Stimulated activated memory B cell treated with anti-CD40 and anti-IgM and Interleukin-4, amounts not matched to agents 10 μg/mL and 1 μg/mL and 100 μg/mL, for 72 hours (primary cell): ENCODE measurements around the gene RNF220.

Source experiments
- ATAC-seq: fragments of 150-1000 bp; cut with Tn5 transposase; 2 replicates; pipeline ENCODE4 v1.10.0; 2021
- H3K27ac Mint-ChIP-seq: one replicate; pipeline ENCODE4 v1.8.0; 2022; ENCODE audit warnings: mild to moderate bottlenecking, mixed read lengths
- H3K27me3 Mint-ChIP-seq: one replicate; pipeline ENCODE4 v1.8.0; 2022; ENCODE audit warnings: mixed read lengths
- H3K36me3 Mint-ChIP-seq: one replicate; pipeline ENCODE4 v1.8.0; 2022; ENCODE audit warnings: mixed read lengths
- H3K4me1 Mint-ChIP-seq: one replicate; pipeline ENCODE4 v1.8.0; 2022; ENCODE audit warnings: mixed read lengths
- H3K4me3 Mint-ChIP-seq: one replicate; pipeline ENCODE4 v1.8.0; 2022; ENCODE audit warnings: mild to moderate bottlenecking, moderate library complexity, mixed read lengths
- H3K9me3 Mint-ChIP-seq: one replicate; pipeline ENCODE4 v1.8.0; 2022; ENCODE audit warnings: mixed read lengths

RNF220 gene

GRCh38 chr1:44616991-44617702 lies 212.1 kb downstream of the RNF220 start:
- Mint-ChIP-seq H3K27ac (no peak overlapping the region), H3K36me3 (no peaks in the 10 kb centered on the region), H3K4me3 (no peak overlapping the region), H3K27me3 (peaks cover 17% of the 10 kb centered on the region), H3K9me3 (no peaks in the 10 kb centered on the region), H3K4me1 (no peaks in the 10 kb centered on the region)
- no peak for ATAC-seq

- no peaks in the 10 kb centered on the region for H3K36me3 Mint-ChIP-seq
- ATAC-seq = no peak
- peaks cover 17% of the 10 kb centered on the region for H3K27me3 Mint-ChIP-seq
These were observed 212.6 kb downstream of the RNF220 start for GRCh38 chr1:44617703-44618029.

GRCh38 chr1:44619261-44619900 lies 214.3 kb downstream of the RNF220 start:
- no peaks in the 10 kb centered on the region for H3K36me3 Mint-ChIP-seq
- H3K27ac Mint-ChIP-seq = no peak overlapping the region
- no peak overlapping the region for H3K4me3 Mint-ChIP-seq
- ATAC-seq = no peak
- H3K4me1 Mint-ChIP-seq = no peaks in the 10 kb centered on the region
- H3K27me3 Mint-ChIP-seq = peaks cover 17% of the 10 kb centered on the region
- H3K9me3 Mint-ChIP-seq = no peaks in the 10 kb centered on the region

More at GRCh38 chr1:44617703-44618029, 212.6 kb downstream of the RNF220 start:
- H3K9me3 Mint-ChIP-seq = no peaks in the 10 kb centered on the region
- H3K27ac Mint-ChIP-seq = no peak overlapping the region
- no peak overlapping the region for H3K4me3 Mint-ChIP-seq
- H3K4me1 Mint-ChIP-seq = no peaks in the 10 kb centered on the region

DNA sequence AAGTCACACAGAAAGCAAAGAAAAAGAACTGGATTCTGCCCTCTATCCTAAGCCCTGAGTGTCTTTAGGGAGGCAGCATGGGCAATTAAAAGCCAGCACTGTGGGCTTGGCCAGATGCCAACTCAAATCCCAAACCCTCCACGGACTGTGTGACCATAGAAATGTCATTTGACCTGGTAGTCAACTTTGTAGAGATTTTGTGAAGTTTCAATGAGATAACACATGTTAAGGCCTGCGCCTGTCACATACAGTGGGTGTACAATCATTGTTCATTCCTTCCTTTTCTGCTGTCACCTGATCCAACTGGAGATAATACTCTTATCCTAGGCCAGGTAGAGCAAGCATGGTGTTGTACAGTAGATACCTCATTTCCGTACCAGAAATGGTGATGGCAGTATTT lies 215.0 kb downstream of the RNF220 start:
- peaks cover 17% of the 10 kb centered on the region for H3K27me3 Mint-ChIP-seq
- no peaks in the 10 kb centered on the region for H3K9me3 Mint-ChIP-seq
- no peaks in the 10 kb centered on the region for H3K4me1 Mint-ChIP-seq
- no peak overlapping the region for H3K4me3 Mint-ChIP-seq
- ATAC-seq = no peak
- H3K36me3 Mint-ChIP-seq = no peaks in the 10 kb centered on the region
- H3K27ac Mint-ChIP-seq = no peak overlapping the region

DNA sequence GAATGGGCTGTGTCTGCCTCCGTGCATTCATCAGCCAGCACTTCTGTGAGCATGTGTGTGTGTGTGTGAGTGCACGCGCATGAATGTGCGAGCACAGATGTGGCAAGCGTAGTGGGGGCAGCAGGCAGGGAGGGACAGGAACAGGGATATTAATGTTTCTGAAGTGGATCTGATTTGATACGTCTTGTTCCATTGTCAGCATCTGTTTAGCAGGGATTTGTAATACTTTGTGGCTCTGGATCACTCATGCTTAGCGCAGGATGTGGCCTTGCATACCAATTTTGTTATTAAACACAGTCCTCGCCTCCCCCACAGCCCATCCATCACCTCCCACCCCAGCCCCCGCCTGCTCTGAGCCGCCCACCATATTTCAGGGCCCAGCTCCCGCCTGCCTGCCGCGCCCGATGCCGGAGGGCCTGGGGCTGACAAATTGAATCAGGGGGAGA lies 216.8 kb downstream of the RNF220 start:
- Mint-ChIP-seq H3K4me3 (no peak overlapping the region), H3K27me3 (peaks cover 17% of the 10 kb centered on the region), H3K4me1 (no peaks in the 10 kb centered on the region), H3K9me3 (no peaks in the 10 kb centered on the region), H3K27ac (no peak overlapping the region), H3K36me3 (no peaks in the 10 kb centered on the region)
- no peak for ATAC-seq

DNA sequence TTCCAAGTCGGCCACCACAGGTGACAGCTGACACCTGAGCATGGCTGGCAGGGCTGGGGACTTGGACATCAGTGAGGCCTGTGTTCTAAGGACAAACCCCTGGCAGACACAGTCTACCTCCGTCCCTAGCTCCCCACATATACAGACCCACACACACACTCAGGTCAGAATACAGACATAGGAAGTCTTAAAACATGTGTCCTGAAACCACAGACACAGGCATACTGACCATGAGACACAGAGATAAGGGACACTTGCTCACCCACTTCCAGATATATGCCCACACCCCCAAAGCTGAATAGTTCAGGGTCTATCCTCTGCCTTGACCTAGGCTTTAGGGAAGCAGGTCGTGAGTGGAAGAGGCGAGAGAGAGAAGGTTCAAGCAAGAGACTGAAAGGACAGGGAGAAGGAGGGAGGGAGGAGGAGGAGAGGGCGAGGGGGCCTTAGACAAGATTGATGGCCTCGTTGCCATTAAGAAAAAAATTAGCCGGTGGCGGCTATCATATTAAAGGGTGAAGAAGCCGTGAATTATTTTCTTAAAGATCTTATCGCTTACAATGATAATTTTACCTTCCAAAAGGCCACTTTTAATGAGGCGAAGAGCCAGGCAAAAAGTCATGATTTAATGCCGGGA lies 219.3 kb downstream of the RNF220 start:
- Mint-ChIP-seq H3K4me1 (no peaks in the 10 kb centered on the region), H3K27ac (no peak overlapping the region), H3K9me3 (no peaks in the 10 kb centered on the region), H3K4me3 (no peak overlapping the region), H3K27me3 (no peaks in the 10 kb centered on the region), H3K36me3 (no peaks in the 10 kb centered on the region)
- ATAC-seq = no peak

DNA sequence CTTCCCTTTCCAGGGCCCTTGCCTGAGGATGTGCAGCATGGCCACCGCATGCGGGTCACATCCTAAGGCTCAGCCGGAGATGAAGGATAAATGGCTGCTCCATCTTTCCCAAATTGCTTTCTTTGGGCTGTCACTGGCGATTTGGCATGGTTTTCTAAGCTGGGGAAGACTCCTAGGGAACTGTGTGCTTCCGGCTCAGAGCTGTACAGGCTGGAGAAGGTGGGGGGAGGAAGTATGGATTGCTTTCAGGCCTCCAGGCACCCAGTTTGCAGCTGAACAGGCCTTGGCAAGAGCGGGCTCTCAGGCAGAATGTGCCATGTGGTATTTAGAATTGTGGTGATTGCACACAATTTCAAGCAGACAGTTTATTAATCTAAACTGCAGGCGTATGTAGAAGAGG lies 220.3 kb downstream of the RNF220 start:
- no peak overlapping the region for H3K4me3 Mint-ChIP-seq
- H3K27me3 Mint-ChIP-seq = no peaks in the 10 kb centered on the region
- no peaks in the 10 kb centered on the region for H3K36me3 Mint-ChIP-seq
- H3K4me1 Mint-ChIP-seq = peaks cover 1% of the 10 kb centered on the region
- ATAC-seq = no peak
- H3K9me3 Mint-ChIP-seq = no peaks in the 10 kb centered on the region
- H3K27ac Mint-ChIP-seq = no peak overlapping the region

DNA sequence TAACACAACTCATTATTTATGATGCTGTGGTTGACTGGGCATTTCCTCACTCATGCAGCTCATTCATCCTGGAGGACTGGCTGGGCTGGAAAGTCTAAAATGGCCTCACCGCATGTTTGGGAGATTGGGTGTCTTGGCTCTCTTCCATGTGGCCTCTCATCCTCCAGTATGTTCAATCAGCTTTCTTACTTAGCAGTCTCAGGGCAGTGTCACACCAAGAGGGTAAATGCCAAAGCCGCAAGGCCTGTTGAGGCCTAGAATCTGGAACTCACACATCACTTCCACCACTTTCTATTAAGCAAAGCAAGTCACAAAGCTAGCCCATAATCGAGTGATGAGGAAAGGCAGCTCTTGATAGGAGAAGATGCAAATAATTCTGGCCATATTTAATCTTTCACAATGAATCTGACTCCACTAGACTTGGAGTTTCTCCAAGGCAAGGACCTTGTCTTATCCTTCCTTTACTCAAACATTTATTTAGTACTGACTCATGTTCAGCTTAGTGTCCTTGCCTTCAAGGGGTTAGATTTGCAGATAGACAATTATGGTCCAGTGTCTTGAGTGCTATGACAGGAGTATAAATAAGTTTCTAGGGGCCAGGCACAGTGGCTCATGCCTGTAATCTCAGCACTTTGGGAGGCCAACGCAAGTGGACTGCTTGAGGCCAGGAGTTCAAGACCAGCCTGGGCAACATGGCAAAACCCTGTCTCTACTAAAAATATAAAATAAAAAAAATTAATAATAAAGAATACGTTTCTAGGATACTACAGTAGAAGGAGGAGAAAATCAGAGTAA lies 224.1 kb downstream of the RNF220 start:
- H3K4me1 Mint-ChIP-seq = peaks cover 32% of the 10 kb centered on the region
- H3K27me3 Mint-ChIP-seq = no peaks in the 10 kb centered on the region
- peaks cover 9% of the 10 kb centered on the region for H3K36me3 Mint-ChIP-seq
- H3K27ac Mint-ChIP-seq = no peak overlapping the region
- H3K9me3 Mint-ChIP-seq = peaks cover 3% of the 10 kb centered on the region
- no peak for ATAC-seq
- no peak overlapping the region for H3K4me3 Mint-ChIP-seq

DNA sequence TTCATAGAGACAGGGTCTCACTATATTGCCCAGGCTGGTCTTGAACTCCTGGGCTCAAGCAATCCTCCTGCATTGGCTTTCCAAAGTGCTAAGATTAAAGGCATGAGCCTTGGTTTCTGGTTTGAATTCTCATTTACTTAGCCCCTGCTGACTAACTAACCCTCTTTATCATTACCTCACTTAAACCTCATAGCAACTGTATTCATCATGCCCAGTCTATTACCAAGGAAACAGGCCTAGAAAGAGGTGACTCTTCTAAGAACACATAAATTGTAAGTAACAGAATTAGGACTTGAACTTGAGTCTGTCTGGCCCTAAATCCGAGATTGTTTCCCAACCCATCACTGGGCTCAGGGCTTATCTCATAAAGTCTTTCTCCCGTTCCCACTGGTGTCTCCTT lies 225.1 kb downstream of the RNF220 start:
- H3K27ac Mint-ChIP-seq = peak overlapping the region; percentile 98

GRCh38 chr1:44631333-44631646 lies 226.2 kb downstream of the RNF220 start:
- ATAC-seq = peak; percentile 14
- Mint-ChIP-seq H3K9me3 (peaks cover 3% of the 10 kb centered on the region), H3K36me3 (peaks cover 31% of the 10 kb centered on the region), H3K27ac (peak overlapping the region; percentile 98), H3K4me1 (peaks cover 53% of the 10 kb centered on the region), H3K4me3 (peak overlapping the region; percentile 89), H3K27me3 (no peaks in the 10 kb centered on the region)

More for the DNA sequence above, 225.1 kb downstream of the RNF220 start:
- Mint-ChIP-seq H3K4me1 (peaks cover 41% of the 10 kb centered on the region), H3K9me3 (peaks cover 3% of the 10 kb centered on the region), H3K36me3 (peaks cover 19% of the 10 kb centered on the region), H3K27me3 (no peaks in the 10 kb centered on the region), H3K4me3 (peak overlapping the region; percentile 89)
- ATAC-seq = no peak

DNA sequence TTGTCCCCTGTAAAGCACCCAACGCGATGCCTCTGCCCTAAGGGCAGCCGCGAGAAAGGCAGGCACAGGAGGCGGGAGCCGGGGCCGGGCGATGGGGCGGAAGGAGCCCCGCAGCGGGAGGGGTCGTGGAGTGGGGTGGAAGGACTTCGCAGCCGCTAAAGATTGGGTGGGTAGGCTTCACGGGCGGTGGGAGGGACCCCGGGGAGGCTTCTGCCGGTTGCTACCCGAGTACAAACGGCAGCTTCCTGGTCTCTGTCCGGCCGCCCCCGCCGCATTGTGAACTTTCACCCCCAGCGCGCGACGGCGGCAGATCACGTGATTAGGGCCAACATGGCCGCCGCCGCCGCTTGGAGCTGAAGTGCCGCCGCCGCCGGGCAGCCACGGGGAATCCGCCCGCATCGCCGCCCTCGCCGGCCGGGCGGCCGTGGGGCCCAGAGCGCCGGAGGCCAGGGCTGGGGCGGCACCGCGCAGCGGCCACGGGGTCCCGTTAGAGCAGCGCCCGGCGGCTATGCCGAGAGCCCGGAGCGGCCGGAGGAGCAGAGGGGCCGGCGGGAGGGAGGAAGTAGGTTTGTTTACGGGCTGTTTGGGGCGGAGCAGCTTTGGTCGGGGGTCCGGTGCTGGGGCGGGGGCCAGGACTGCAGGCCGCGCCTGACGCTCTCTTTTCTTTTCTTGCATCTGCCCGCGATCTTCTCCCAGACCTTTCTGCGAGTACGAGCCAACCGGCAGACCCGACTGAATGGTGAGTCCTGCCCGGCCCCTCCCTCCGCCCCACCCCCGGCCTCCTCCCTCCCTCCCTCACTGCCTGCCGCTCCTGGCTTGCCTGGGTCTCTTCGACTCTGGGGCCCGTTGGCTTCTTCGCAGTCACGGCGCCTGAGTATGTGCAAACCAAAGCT lies 226.8 kb downstream of the RNF220 start:
- H3K9me3 Mint-ChIP-seq = peaks cover 3% of the 10 kb centered on the region
- no peaks in the 10 kb centered on the region for H3K27me3 Mint-ChIP-seq
- peak overlapping the region; percentile 98 for H3K27ac Mint-ChIP-seq
- peaks cover 58% of the 10 kb centered on the region for H3K4me1 Mint-ChIP-seq
- H3K4me3 Mint-ChIP-seq = peak overlapping the region; percentile 89
- H3K36me3 Mint-ChIP-seq = peaks cover 37% of the 10 kb centered on the region
- peak; percentile 89 for ATAC-seq

- Mint-ChIP-seq H3K4me3 (peak overlapping the region; percentile 89), H3K36me3 (peaks cover 44% of the 10 kb centered on the region), H3K27me3 (no peaks in the 10 kb centered on the region), H3K9me3 (peaks cover 3% of the 10 kb centered on the region), H3K4me1 (peaks cover 58% of the 10 kb centered on the region), H3K27ac (peak overlapping the region; percentile 98)
- ATAC-seq = peak; percentile 1
These were observed 227.5 kb downstream of the RNF220 start for GRCh38 chr1:44632598-44632997.

DNA sequence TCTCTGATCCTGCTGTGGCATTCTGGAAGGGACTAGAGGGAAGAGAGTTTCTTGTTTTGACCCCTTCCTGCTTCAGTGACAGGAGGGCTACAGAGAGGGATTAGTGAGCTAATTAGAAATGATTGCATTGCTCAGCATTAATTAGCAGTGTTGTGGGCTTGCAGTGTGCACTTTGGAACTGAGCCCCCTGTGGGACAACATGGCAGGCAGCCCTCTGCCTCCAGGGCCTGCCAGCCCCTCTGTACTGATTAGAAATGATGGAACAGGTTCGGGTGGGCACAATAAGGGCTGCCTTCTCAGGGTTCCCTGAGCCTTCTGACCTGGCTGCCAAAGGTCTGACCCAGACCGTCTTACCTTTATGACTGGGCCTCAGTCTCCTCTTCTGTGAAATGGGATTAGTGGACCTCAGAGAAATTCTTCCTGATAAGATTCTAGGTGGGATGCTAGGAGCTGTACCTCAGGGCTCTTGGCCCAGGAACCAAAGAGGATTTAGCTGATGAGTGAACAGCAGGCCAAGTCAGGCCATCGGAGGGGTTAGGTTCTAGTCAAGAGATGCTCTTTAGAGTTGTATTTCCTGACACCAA lies 229.6 kb downstream of the RNF220 start:
- no peak for ATAC-seq
- H3K9me3 Mint-ChIP-seq = peaks cover 3% of the 10 kb centered on the region
- H3K27me3 Mint-ChIP-seq = no peaks in the 10 kb centered on the region
- H3K27ac Mint-ChIP-seq = peak overlapping the region; percentile 98
- no peak overlapping the region for H3K4me3 Mint-ChIP-seq
- peaks cover 63% of the 10 kb centered on the region for H3K36me3 Mint-ChIP-seq
- peaks cover 58% of the 10 kb centered on the region for H3K4me1 Mint-ChIP-seq

- no peaks in the 10 kb centered on the region for H3K27me3 Mint-ChIP-seq
- no peak overlapping the region for H3K4me3 Mint-ChIP-seq
- H3K27ac Mint-ChIP-seq = no peak overlapping the region
- ATAC-seq = no peak
- peaks cover 63% of the 10 kb centered on the region for H3K36me3 Mint-ChIP-seq
- H3K4me1 Mint-ChIP-seq = peaks cover 56% of the 10 kb centered on the region
- H3K9me3 Mint-ChIP-seq = peaks cover 3% of the 10 kb centered on the region
These were observed 230.4 kb downstream of the RNF220 start for GRCh38 chr1:44635439-44635838.
